Brain pericyte (primary cell): Measurements from ENCODE around the gene XKR3.
"Not testable (repeated sequence)": the region's sequence is repeated elsewhere in the genome, so short reads cannot be mapped to it uniquely, and the experiment has no call there.

ENCODE experiments used
- DNase-seq: peaks from one replicate; pipeline ENCODE4 v3.0.0-alpha.2; 2012; ENCODE audit warnings: low read depth, low spot score

The XKR3 gene

GRCh38 chr22:16748160-16748929, 76.9 kb downstream of the XKR3 start:
- not testable (repeated sequence) for DNase-seq

DNA sequence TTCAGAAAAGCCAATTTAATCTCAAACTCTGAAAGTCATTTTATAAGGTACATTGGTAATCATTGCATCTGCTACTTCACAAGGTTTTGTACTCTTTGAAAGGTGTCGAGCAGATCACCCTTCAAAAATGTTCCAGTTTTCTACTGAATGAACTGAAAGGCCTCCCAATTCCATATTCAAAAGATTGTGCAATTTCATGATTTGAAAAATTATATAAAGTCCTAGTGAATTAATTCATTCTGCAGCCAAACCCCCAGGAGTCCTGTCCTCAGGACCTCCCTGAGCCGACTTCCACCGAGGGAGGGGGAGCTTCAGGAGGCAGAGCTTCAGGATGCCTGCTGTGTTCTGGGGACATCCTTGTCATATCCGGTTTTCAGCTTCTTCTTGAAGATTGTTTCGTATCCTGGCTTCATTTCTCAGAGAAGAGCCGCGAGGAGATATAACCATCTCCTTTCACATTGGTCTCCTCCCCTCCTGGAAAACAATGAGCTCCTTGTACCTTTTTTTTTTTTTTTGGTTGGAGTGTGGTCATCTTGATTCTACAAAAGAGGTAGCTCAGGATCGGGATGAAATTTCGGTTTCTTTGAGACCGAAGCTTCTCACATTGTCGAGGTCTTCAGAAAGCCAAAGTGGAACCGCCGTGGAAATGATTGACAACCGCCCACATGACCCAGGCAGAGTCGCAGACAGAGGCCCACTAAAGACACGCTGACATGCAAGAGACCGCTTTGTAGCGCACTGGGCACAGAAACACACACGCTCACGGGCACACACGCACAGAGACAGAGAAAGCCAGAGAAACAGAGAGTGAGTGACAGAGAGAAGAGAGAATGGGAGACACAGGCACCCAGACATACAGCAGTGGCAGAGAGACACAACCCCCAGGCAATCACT, 77.7 kb downstream of the XKR3 start:
- DNase-seq: not testable (repeated sequence)

- not testable (repeated sequence) for DNase-seq
Measured at GRCh38 chr22:16734271-16734670, 90.9 kb downstream of the XKR3 start.
